ENCODE data around the gene AUTS2.
"Not testable (repeated sequence)": the region's sequence is repeated elsewhere in the genome, so short reads cannot be mapped to it uniquely, and the experiment has no call there.

The AUTS2 gene

GRCh38 chr7:70793821-70794220, 1195.5 kb downstream of the AUTS2 start:
- in situ Hi-C loops (cut with MboI; ENCODE audit: low sequenced_read_pairs): no loop called here

GRCh38 chr7:70794962-70795361, 1196.7 kb downstream of the AUTS2 start:
- in situ Hi-C loops (cut with MboI; ENCODE audit: low sequenced_read_pairs): no loop called here

GRCh38 chr7:70795948-70796347, 1197.7 kb downstream of the AUTS2 start:
- in situ Hi-C loops (cut with MboI; ENCODE audit: low sequenced_read_pairs): no loop called here

- in situ Hi-C loops (cut with MboI; ENCODE audit: low sequenced_read_pairs): no loop called here
Observed at GRCh38 chr7:70797109-70797514, 1198.8 kb downstream of the AUTS2 start.

- in situ Hi-C loops (cut with MboI; ENCODE audit: low sequenced_read_pairs): no loop called here
Observed at GRCh38 chr7:70799841-70800405, 1201.6 kb downstream of the AUTS2 start.

GRCh38 chr7:70805360-70805759, 1207.1 kb downstream of the AUTS2 start:
- in situ Hi-C loops (cut with MboI; ENCODE audit: low sequenced_read_pairs): no loop called here

GRCh38 chr7:70807650-70808049, 1209.4 kb downstream of the AUTS2 start:
- in situ Hi-C loops (cut with MboI; ENCODE audit: low sequenced_read_pairs): no loop called here

- in situ Hi-C loops (cut with MboI; ENCODE audit: low sequenced_read_pairs): no loop called here
Observed at GRCh38 chr7:70808876-70809275, 1210.6 kb downstream of the AUTS2 start.

GRCh38 chr7:70810558-70811139, 1212.4 kb downstream of the AUTS2 start:
- in situ Hi-C loops (cut with MboI; ENCODE audit: low sequenced_read_pairs): no loop called here

GRCh38 chr7:70812511-70812910, 1214.2 kb downstream of the AUTS2 start:
- in situ Hi-C loops (cut with MboI; ENCODE audit: low sequenced_read_pairs): no loop called here

GRCh38 chr7:70822490-70822889, 1224.2 kb downstream of the AUTS2 start:
- in situ Hi-C loops (cut with MboI; ENCODE audit: low sequenced_read_pairs): not testable (repeated sequence)

GRCh38 chr7:70829221-70830059, 1231.2 kb downstream of the AUTS2 start:
- in situ Hi-C loops (cut with MboI; ENCODE audit: low sequenced_read_pairs): no loop called here

- in situ Hi-C loops (cut with MboI; ENCODE audit: low sequenced_read_pairs): no loop called here
Observed at GRCh38 chr7:70830060-70830395, 1231.8 kb downstream of the AUTS2 start.

- in situ Hi-C loops (cut with MboI; ENCODE audit: low sequenced_read_pairs): no loop called here
Observed at GRCh38 chr7:70830426-70830825, 1232.2 kb downstream of the AUTS2 start.

- in situ Hi-C loops (cut with MboI; ENCODE audit: low sequenced_read_pairs): no loop called here
Observed at GRCh38 chr7:70833726-70834125, 1235.5 kb downstream of the AUTS2 start.

- in situ Hi-C loops (cut with MboI; ENCODE audit: low sequenced_read_pairs): no loop called here
Observed at GRCh38 chr7:70834424-70834823, 1236.1 kb downstream of the AUTS2 start.

- in situ Hi-C loops (cut with MboI; ENCODE audit: low sequenced_read_pairs): no loop called here
Observed at GRCh38 chr7:70835658-70836057, 1237.4 kb downstream of the AUTS2 start.

- in situ Hi-C loops (cut with MboI; ENCODE audit: low sequenced_read_pairs): no loop called here
Observed at GRCh38 chr7:70836279-70836678, 1238.0 kb downstream of the AUTS2 start.

GRCh38 chr7:70836946-70837345, 1238.7 kb downstream of the AUTS2 start:
- in situ Hi-C loops (cut with MboI; ENCODE audit: low sequenced_read_pairs): no loop called here

GRCh38 chr7:70837589-70837988, 1239.3 kb downstream of the AUTS2 start:
- in situ Hi-C loops (cut with MboI; ENCODE audit: low sequenced_read_pairs): no loop called here

GRCh38 chr7:70838292-70838907, 1240.1 kb downstream of the AUTS2 start:
- in situ Hi-C loops (cut with MboI; ENCODE audit: low sequenced_read_pairs): no loop called here

Measured in hTERT RPE-1 (cell line).